ENCODE results near the gene RBM14. TPM values are rescaled to one million over a fixed set of nuclear protein-coding genes. Genes with fewer than 3 reads are reported as not detected.
"Not testable (repeated sequence)": the region's sequence is repeated elsewhere in the genome, so short reads cannot be mapped to it uniquely, and the experiment has no call there.

The RBM14 gene
- total RNA-seq, 1 donor from 2014 or later, result 31.8 TPM

GRCh38 chr11:66637557-66638176 is 21.2 kb downstream of the RBM14 start:
- DNase-seq, result no peak

- DNase-seq, result peak; percentile 98
Measured at GRCh38 chr11:66638177-66639065, 22.0 kb downstream of the RBM14 start, which contains the start of gene RBM4. Gene RBM4 (plus strand): TSS chr11:66638703. CDS start chr11:66639712, 1,009 bp downstream.

GRCh38 chr11:66639066-66639813 is 22.8 kb downstream of the RBM14 start:
- no peak for DNase-seq

GRCh38 chr11:66639814-66640340 is 23.4 kb downstream of the RBM14 start:
- DNase-seq, result not testable (repeated sequence)

GRCh38 chr11:66641834-66642233 is 25.4 kb downstream of the RBM14 start:
- no peak for DNase-seq

GRCh38 chr11:66643745-66644437 is 27.5 kb downstream of the RBM14 start:
- DNase-seq, result no peak

GRCh38 chr11:66646828-66647227 is 30.4 kb downstream of the RBM14 start:
- DNase-seq, result no peak

- DNase-seq, result no peak
Measured at GRCh38 chr11:66649903-66650302, 33.5 kb downstream of the RBM14 start.

- DNase-seq, result no peak
Measured at GRCh38 chr11:66651016-66651415, 34.6 kb downstream of the RBM14 start.

GRCh38 chr11:66652651-66653050 is 36.2 kb downstream of the RBM14 start:
- DNase-seq, result no peak

GRCh38 chr11:66653123-66653522 is 36.7 kb downstream of the RBM14 start:
- no peak for DNase-seq

GRCh38 chr11:66659763-66660162 is 43.3 kb downstream of the RBM14 start:
- no peak for DNase-seq

GRCh38 chr11:66663741-66664296 is 47.4 kb downstream of the RBM14 start:
- no peak for DNase-seq

- DNase-seq, result no peak
Measured at GRCh38 chr11:66665369-66665768, 48.9 kb downstream of the RBM14 start.

- DNase-seq, result no peak
Measured at GRCh38 chr11:66670816-66671215, 54.4 kb downstream of the RBM14 start.

GRCh38 chr11:66674964-66675602 is 58.7 kb downstream of the RBM14 start:
- no peak for DNase-seq

GRCh38 chr11:66676282-66676919 is 60.0 kb downstream of the RBM14 start:
- DNase-seq, result no peak
